Common myeloid progenitor, CD34-positive (primary cell): ENCODE data around the gene TXLNG.

Source experiments
- CTCF ChIA-PET: fragments of 350-600 bp; sonication (Branson Sonifier 250); formaldehyde crosslinking; loops from one replicate; lab custom pipeline; 2021; ENCODE audit warnings: antibody characterized with exemption; lab: Charles Lee
- POLR2A ChIA-PET: fragments of 350-600 bp; sonication (Branson Sonifier 250); formaldehyde crosslinking; loops from one replicate; lab custom pipeline; 2021; ENCODE audit warnings: antibody characterized with exemption; lab: Charles Lee
- DNase-seq, 3 donors: peaks; one replicate each; pipeline versions ENCODE4 v3.0.0 to v3.0.0-alpha.2; 2013
- H3K27ac ChIP-seq, 2 experiments: 1 replicate in 1 of 2; 2 replicates in 1 of 2; pipeline ENCODE4 v1.7.0; 2013; ENCODE audit warnings: inconsistent platforms in 2 of 2, low read length in 2 of 2, mild to moderate bottlenecking in 2 of 2, low read depth in 1 of 2, moderate library complexity in 1 of 2; ENCODE audit not compliant: severe bottlenecking in 2 of 2, insufficient read depth in 1 of 2, poor library complexity in 1 of 2
- H3K27me3 ChIP-seq, 5 experiments: replicated peaks in 2 of 5; 1 replicate in 3 of 5; 2 replicates in 2 of 5; pipeline versions ENCODE4 v1.6.1 to v1.7.0; 2013; ENCODE audit warnings: low read length in 4 of 5, mild to moderate bottlenecking in 2 of 5, moderate library complexity in 2 of 5, inconsistent platforms in 1 of 5; ENCODE audit not compliant: insufficient read depth in 5 of 5, control insufficient read depth in 4 of 5
- H3K36me3 ChIP-seq, 4 experiments: 1 replicate in 2 of 4; 2 replicates in 2 of 4; pipeline versions ENCODE4 v1.6.1 to v1.7.0; 2013; ENCODE audit warnings: low read length in 3 of 4, control low read depth in 1 of 4, mild to moderate bottlenecking in 1 of 4; ENCODE audit not compliant: control insufficient read depth in 4 of 4, insufficient read depth in 4 of 4
- H3K4me1 ChIP-seq, 4 experiments: 1 replicate in 3 of 4; 2 replicates in 1 of 4; pipeline versions ENCODE4 v1.6.1 to v1.7.1; 2013; ENCODE audit warnings: low read length in 3 of 4, mild to moderate bottlenecking in 3 of 4, control low read depth in 1 of 4, inconsistent platforms in 1 of 4, moderate library complexity in 1 of 4; ENCODE audit not compliant: control insufficient read depth in 4 of 4, insufficient read depth in 4 of 4; ENCODE audit errors: control extremely low read depth in 1 of 4
- H3K4me3 ChIP-seq, 7 experiments: 1 replicate in 4 of 7; 2 replicates in 3 of 7; pipeline versions ENCODE4 v1.5.1 to v1.7.0; 2013; ENCODE audit warnings: mild to moderate bottlenecking in 7 of 7, low read length in 6 of 7, moderate library complexity in 6 of 7, inconsistent platforms in 2 of 7, low read depth in 2 of 7, control low read depth in 1 of 7; ENCODE audit not compliant: insufficient read depth in 4 of 7, control insufficient read depth in 1 of 7; ENCODE audit errors: extremely low read depth in 1 of 7
- H3K9me3 ChIP-seq, 5 experiments: 1 replicate in 4 of 5; 2 replicates in 1 of 5; pipeline versions ENCODE4 v1.6.1 to v1.7.1; 2013; ENCODE audit warnings: low read length in 4 of 5, mild to moderate bottlenecking in 2 of 5, inconsistent platforms in 1 of 5, low read depth in 1 of 5, moderate library complexity in 1 of 5; ENCODE audit not compliant: control insufficient read depth in 4 of 5, insufficient read depth in 2 of 5; ENCODE audit errors: control extremely low read depth in 1 of 5
- WGBS: methylation state at CpG from one replicate; pipeline ENCODE4 v1.1.5; 2013; ENCODE audit not compliant: insufficient coverage; 5-methylcytosine and 5-hydroxymethylcytosine counted together

TXLNG gene

DNA sequence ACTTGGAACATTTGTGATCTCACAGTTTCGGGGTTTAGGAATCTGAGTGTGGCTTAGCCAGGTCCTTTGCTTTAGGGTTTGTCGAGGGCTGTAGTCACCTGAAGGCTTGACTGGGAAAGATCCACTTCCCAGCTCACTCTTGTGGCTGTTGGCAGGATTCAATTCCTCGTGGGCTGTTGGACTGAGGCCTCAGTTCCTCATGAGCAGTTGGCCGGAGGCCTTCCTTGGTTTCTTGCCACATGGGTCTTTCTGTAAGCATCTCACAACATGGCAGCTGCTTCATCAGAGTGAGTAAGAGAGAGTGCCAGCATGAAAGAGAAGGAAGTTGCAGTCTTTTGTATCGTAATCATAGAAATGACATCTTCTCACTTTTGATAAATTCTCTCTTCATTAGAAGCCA lies 11.1 kb downstream of the TXLNG start:
- 88% methylated on average over 5 of the region's 5 CpGs for whole genome bisulfite sequencing
- Histone ChIP-seq H3K4me3 (no peak overlapping the region), H3K36me3 (peaks cover 0 to 14% (median 7%) of the 10 kb centered on the region in 4 experiments), H3K27ac (no peak overlapping the region), H3K4me1 (no peaks in the 10 kb centered on the region), H3K9me3 (no peaks in the 10 kb centered on the region), H3K27me3 (peaks cover 0 to under 1% (median 0%) of the 10 kb centered on the region in 5 experiments)
- DNase-seq = no peak
- CTCF ChIA-PET = no interaction called here
- POLR2A ChIA-PET = no interaction called here

DNA sequence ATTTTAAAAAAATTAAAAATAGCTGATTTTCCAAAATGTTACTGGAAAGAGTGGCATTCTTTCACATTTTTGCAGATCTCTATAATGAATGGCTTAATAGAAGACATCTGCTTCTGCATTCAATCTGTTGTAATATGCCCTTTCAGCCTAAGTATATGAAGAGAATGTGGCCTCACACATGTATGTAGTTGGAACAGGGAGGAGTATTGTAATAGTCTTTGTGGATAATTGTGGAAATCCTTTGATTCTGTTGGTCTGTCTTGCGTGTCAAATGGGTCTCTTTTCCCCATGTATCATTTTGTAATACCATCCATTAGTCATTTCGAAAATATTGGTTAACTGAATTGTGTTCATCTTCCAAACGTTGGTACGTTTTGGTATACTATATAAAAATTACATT lies 11.6 kb downstream of the TXLNG start:
- POLR2A ChIA-PET = no interaction called here
- CTCF ChIA-PET = no interaction called here

DNA sequence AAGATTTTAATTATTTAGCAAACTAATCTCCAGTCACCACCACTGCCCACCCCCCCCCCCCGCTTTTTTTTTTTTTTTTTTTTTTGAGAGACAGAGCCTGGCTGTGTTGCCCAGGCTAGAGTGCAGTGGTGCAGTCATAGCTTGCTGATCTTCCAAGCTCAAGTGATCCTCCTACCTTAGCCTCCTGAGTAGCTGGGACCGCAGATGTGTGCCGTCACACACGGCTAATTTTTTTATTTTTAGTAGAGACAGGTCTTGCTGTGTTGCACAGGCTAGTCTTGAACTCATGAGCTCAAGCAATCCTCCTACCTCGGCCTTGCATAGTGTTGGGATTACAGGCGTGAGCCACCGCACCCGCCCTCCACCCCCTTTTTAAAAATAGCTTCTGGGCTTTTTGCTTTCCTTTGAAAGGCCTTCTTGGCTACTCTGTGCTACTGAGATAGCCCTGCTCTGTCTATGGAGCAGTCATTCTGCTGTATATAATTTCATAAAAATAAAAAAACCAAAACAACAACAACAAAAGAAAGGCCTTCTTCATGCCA lies 18.7 kb downstream of the TXLNG start:
- CTCF ChIA-PET = no interaction called here

More for the DNA sequence above, 11.6 kb downstream of the TXLNG start:
- Histone ChIP-seq H3K4me3 (no peak overlapping the region), H3K36me3 (peaks cover 0 to 17% (median 7%) of the 10 kb centered on the region in 4 experiments), H3K9me3 (no peaks in the 10 kb centered on the region), H3K27ac (no peak overlapping the region), H3K4me1 (no peaks in the 10 kb centered on the region), H3K27me3 (peaks cover 0 to 3% (median 0%) of the 10 kb centered on the region in 5 experiments)
- DNase-seq = no peak
- no CpG with 5 or more reads among the region's 4 CpGs for WGBS

DNA sequence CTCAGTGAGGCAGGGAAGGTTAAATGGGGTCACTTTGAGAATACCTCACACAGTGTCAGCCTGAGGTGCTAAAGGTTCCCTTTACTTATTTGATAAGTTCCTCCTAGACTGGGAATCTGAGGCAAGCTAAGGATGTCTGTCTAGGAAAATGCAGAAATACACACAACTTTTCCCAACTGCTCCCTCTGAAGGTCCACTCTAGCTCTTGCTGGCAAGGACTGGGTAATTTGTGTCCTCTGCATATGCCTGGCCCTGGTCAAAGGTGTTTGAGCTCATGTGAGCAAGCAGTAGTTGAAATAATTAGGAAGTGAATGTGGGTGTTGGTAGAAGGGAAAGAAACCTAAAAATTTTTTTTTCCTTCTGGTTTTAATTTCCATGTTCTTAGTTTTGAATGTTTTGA lies 21.3 kb downstream of the TXLNG start:
- CTCF ChIA-PET = no interaction called here
- POLR2A ChIA-PET = no interaction called here
- DNase-seq = no peak

More for the DNA sequence above, 18.7 kb downstream of the TXLNG start:
- Histone ChIP-seq H3K27me3 (peaks cover 0 to 3% (median 0%) of the 10 kb centered on the region in 5 experiments), H3K36me3 (peaks cover 0 to 7% (median 2%) of the 10 kb centered on the region in 4 experiments), H3K4me3 (no peak overlapping the region), H3K4me1 (peaks cover 0 to 13% (median 5%) of the 10 kb centered on the region in 4 experiments), H3K27ac (no peak overlapping the region), H3K9me3 (no peaks in the 10 kb centered on the region)
- POLR2A ChIA-PET = no interaction called here
- 98% methylated on average over 6 of the region's 8 CpGs for WGBS
- no peak for DNase-seq

DNA sequence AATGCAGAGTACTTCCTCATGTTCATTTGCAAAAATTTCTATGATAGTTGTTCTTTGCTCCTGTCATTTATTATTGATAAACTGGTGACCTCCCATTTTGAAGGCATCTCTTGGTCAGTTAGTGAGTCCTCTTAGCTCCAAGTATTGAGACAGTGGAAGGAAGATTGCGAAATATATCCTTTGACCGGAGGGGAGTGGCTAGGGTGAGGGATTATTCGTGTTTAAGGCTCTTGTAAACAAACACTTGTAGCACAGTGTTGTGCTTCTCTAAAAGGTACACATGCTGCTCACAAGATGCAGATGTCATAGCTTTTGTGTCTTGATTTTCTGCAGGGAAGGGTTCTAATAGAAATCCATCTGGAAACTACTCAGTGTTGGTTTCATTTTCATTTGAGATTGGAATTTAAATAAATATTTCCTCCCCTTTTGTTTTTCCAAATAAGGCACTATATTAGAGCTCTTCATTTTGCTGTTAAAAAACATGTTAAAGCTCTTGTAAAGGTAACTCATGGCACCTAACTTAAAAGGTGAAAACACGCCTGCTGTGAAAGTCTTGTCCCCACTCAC lies 21.8 kb downstream of the TXLNG start:
- 47% methylated on average over 4 of the region's 4 CpGs for WGBS
- H3K9me3 ChIP-seq = no peaks in the 10 kb centered on the region
- peak overlapping the region in 3 of 7 experiments; percentile 29 to 59 (median 37) for H3K4me3 ChIP-seq
- CTCF ChIA-PET = no interaction called here
- peaks cover 0 to 13% (median 5%) of the 10 kb centered on the region in 4 experiments for H3K4me1 ChIP-seq
- no peaks in the 10 kb centered on the region for H3K27me3 ChIP-seq
- peaks cover 0 to 3% (median 1%) of the 10 kb centered on the region in 4 experiments for H3K36me3 ChIP-seq
- peak overlapping the region in 1 of 2 experiments; percentile 32 for H3K27ac ChIP-seq
- DNase-seq = no peak
- POLR2A ChIA-PET = no interaction called here

More for the DNA sequence above, 21.3 kb downstream of the TXLNG start:
- H3K4me1 ChIP-seq = peaks cover 0 to 13% (median 5%) of the 10 kb centered on the region in 4 experiments
- H3K27ac ChIP-seq = peak overlapping the region in 1 of 2 experiments; percentile 32
- H3K36me3 ChIP-seq = peaks cover 0 to 4% (median 0%) of the 10 kb centered on the region in 4 experiments
- peak overlapping the region in 1 of 7 experiments; percentile 59 for H3K4me3 ChIP-seq
- peaks cover 0 to under 1% (median 0%) of the 10 kb centered on the region in 5 experiments for H3K27me3 ChIP-seq
- H3K9me3 ChIP-seq = no peaks in the 10 kb centered on the region

DNA sequence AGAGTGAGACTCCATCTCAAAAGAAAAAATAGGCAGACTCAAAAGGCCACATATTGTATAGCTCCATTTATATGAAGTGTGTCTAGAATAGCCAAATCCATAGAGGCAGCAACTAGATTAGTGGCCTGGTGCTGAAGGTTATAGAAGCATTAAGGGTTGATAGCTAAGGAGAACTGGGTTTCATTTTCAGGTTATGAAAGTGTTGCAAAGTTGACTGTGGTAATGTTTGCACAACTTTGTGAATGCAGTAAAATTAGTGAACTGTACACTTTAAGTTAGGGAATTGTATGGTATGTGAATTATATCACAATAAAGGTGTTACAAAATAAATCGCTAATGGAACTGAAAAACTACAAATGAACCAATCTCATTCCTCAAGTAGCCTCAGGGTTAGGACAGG lies 28.3 kb downstream of the TXLNG start:
- Histone ChIP-seq H3K4me3 (no peak overlapping the region), H3K36me3 (peaks cover 0 to 8% (median 1%) of the 10 kb centered on the region in 4 experiments), H3K4me1 (peaks cover 0 to 2% (median 0%) of the 10 kb centered on the region in 4 experiments), H3K27ac (no peak overlapping the region), H3K9me3 (no peaks in the 10 kb centered on the region), H3K27me3 (peaks cover 0 to 3% (median 0%) of the 10 kb centered on the region in 5 experiments)
- ChIA-PET CTCF (interaction anchor here (0.9 kb wide), 1 partner anchor 20 kb away, joined by 3 read pairs; no protein-coding TSS in a partner anchor), POLR2A (no interaction called here)
- no CpG with 5 or more reads among the region's 1 CpG for WGBS
- DNase-seq = no peak

DNA sequence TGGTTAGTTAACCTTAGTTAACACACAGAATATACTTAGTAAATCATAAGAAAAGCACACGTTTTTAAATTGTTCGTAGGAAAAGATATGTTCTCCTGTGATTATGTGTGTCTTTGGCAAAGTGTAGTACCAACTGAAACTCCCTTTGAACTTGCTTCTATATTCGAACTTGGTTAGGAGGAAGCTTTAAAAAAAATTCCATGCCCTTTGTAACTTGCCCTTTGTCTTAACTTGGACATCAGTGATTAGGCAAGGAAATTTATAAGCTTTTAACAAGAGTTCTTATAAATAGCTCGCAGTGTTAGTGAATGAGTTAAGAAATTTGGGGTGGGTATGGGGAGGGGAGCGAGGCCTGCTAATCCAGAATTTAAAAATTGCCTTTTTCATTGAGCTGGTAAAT lies 33.4 kb downstream of the TXLNG start:
- H3K27me3 ChIP-seq = peaks cover 0 to 3% (median 0%) of the 10 kb centered on the region in 5 experiments
- ChIA-PET CTCF (no interaction called here), POLR2A (no interaction called here)
- no peak overlapping the region for H3K27ac ChIP-seq
- no peak overlapping the region for H3K4me3 ChIP-seq
- peaks cover 0 to 23% (median 7%) of the 10 kb centered on the region in 4 experiments for H3K36me3 ChIP-seq
- 100% methylated on average over 1 of the region's 5 CpGs for WGBS
- H3K9me3 ChIP-seq = no peaks in the 10 kb centered on the region
- peaks cover 0 to 2% (median 0%) of the 10 kb centered on the region in 4 experiments for H3K4me1 ChIP-seq
- no peak for DNase-seq
